Spleen (tissue), 7 donors: Measurements from ENCODE around the gene WNT9B.

Experiments used
- CTCF ChIP-seq, 11 experiments: fragments of 200-600 bp in 7 of 11; fragments of 450-650 bp in 4 of 11; sonication (generic) in 4 of 11; IDR thresholded peaks in 8 of 11; conservative IDR thresholded peaks in 3 of 11; 1 replicate in 7 of 11; 2 replicates in 4 of 11; pipeline versions ENCODE4 v1.4.0 to v1.8.0; 2016 to 2021; ENCODE audit warnings: antibody characterized with exemption in 11 of 11, inconsistent platforms in 4 of 11, mild to moderate bottlenecking in 1 of 11
- POLR2A ChIP-seq, 3 donors: fragments of 450-650 bp; IDR thresholded peaks; one replicate each; pipeline ENCODE4 v1.5.1; 2017; ENCODE audit warnings: antibody characterized with exemption in 3 of 3, mild to moderate bottlenecking in 1 of 3
- POLR2AphosphoS5 ChIP-seq, 3 donors: sonication (generic); formaldehyde crosslinking; IDR thresholded peaks; one replicate each; pipeline ENCODE4 v1.5.1; 2017; ENCODE audit warnings: antibody characterized with exemption in 3 of 3
- donor health status: DM: no; HTN: no; CAD: no; lungs with moderate emphysema.
- donor health status: DM: no; HTN: no; CAD: no.
- donor health status: DM: no; HTN: no; CAD: no.

GRCh38 chr17:46832331-46832821 lies 19.0 kb upstream of the WNT9B start:
- TF ChIP-seq CTCF (IDR thresholded peaks at IDR 0.05 in 8 of 11, conservative IDR thresholded peaks at IDR 0.05 in 3 of 11) = no peak
- no peak for TF ChIP-seq POLR2A (IDR thresholded peaks at IDR 0.05)
- no peak for TF ChIP-seq POLR2AphosphoS5 (IDR thresholded peaks at IDR 0.05)
